ENCODE measurements around the gene CBY2. TPM values are rescaled to one million over a fixed set of nuclear protein-coding genes. Genes with fewer than 3 reads are reported as not detected.

CBY2 gene
- total RNA-seq, 1 experiment from 2014 or later, result not detected

DNA sequence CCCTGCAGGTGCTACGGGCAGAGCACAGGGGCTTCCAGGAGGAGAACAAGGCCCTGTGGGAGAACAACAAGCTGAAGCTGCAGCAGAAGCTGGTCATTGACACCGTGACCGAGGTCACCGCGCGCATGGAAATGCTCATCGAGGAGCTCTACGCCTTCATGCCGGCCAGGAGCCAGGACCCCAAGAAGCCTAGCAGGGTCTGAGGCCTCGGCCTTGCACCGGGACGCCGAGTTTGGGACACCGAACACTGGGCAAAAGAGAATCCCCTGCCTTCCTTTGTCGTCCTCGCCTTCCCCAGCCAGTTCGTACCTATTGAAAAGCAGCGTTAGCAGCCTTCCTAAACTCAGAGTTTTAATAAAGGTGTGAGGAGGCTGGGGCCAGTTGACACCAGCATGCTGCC lies 12.1 kb downstream of the CBY2 start:
- BruUV-seq (replicated peaks), result no TSS peak

DNA sequence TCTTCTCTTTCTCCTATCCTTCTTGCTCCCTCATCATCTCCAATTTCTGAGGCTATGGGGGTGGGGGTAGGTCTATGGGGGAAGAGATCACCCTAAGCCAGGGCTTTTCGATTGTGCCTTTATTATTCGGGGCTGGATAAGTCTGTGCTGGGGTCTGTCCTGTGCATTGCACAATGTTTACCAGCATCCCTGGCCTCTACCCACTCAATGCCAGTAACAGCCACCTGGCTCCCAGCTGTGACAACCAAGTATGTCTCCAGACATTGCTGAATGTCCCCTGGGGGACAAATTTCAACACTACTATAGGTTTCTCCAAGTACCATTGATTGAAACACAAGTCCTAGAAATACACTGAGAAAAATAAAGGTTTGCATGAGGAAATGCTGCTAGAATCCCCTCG lies 13.2 kb downstream of the CBY2 start:
- no peak overlapping the region for H3K27ac ChIP-seq (ENCODE audit: low read length)
- DNase-seq, result no peak
- intact Hi-C loops (cut with micrococcal nuclease), result no loop called here
- ChIA-PET POLR2A (ENCODE audit: unreplicated experiment) (no interaction called here), CTCF (no interaction called here)
- H3K9me3 ChIP-seq (ENCODE audit: low read length), result no peaks in the 10 kb centered on the region
- no peaks in the 10 kb centered on the region for H3K27me3 ChIP-seq (ENCODE audit: low read length)
- no peaks in the 10 kb centered on the region; the same call in 1 of the 2 replicates for H3K36me3 ChIP-seq (ENCODE audit: low read depth, low read length)
- ATAC-seq, result no peak
- no peaks in the 10 kb centered on the region for H3F3A ChIP-seq (ENCODE audit: low read length, unreplicated experiment)
- no peaks in the 10 kb centered on the region for H3K79me2 ChIP-seq (ENCODE audit: low read length)
- H3K9me2 ChIP-seq (replicated peaks; ENCODE audit: low read length), result no peaks in the 10 kb centered on the region
- no peak overlapping the region for H3K9ac ChIP-seq (ENCODE audit: low read length)
- H3K4me3 ChIP-seq (ENCODE audit: low read length), result no peak overlapping the region
- H3K4me2 ChIP-seq (ENCODE audit: low read length), result no peak overlapping the region
- no TSS peak for BruUV-seq (replicated peaks)
- no peaks in the 10 kb centered on the region for H3K4me1 ChIP-seq (ENCODE audit: insufficient read depth, low read length)
- H4K20me1 ChIP-seq (ENCODE audit: low read length), result no peaks in the 10 kb centered on the region
- TF ChIP-seq EZH2 (IDR thresholded peaks at IDR 0.05; ENCODE audit: low read length, unreplicated experiment) (no peak), EZH2phosphoT487 (IDR thresholded peaks at IDR 0.05; ENCODE audit: borderline replicate concordance, low read length) (no peak), CTCF (conservative IDR thresholded peaks at IDR 0.05; ENCODE audit: low read depth, low read length) (no peak)
- no peak overlapping the region for H2AFZ ChIP-seq (ENCODE audit: low read length)

More for the DNA sequence above, 12.1 kb downstream of the CBY2 start:
- DNase-seq, result no peak
- Histone ChIP-seq H3F3A (ENCODE audit: low read length, unreplicated experiment) (no peaks in the 10 kb centered on the region), H3K79me2 (ENCODE audit: low read length) (no peaks in the 10 kb centered on the region), H3K4me1 (ENCODE audit: insufficient read depth, low read length) (no peaks in the 10 kb centered on the region), H3K9me3 (ENCODE audit: low read length) (no peaks in the 10 kb centered on the region), H2AFZ (ENCODE audit: low read length) (no peak overlapping the region), H3K9me2 (replicated peaks; ENCODE audit: low read length) (no peaks in the 10 kb centered on the region), H3K36me3 (ENCODE audit: low read depth, low read length) (no peaks in the 10 kb centered on the region; the same call in 1 of the 2 replicates), H3K4me3 (ENCODE audit: low read length) (no peak overlapping the region), H3K27ac (ENCODE audit: low read length) (no peak overlapping the region), H3K4me2 (ENCODE audit: low read length) (no peak overlapping the region), H3K27me3 (ENCODE audit: low read length) (no peaks in the 10 kb centered on the region), H4K20me1 (ENCODE audit: low read length) (no peaks in the 10 kb centered on the region), H3K9ac (ENCODE audit: low read length) (no peak overlapping the region)
- intact Hi-C loops (cut with micrococcal nuclease), result no loop called here
- ATAC-seq, result no peak
- ChIA-PET CTCF (no interaction called here), POLR2A (ENCODE audit: unreplicated experiment) (no interaction called here)
- TF ChIP-seq EZH2 (IDR thresholded peaks at IDR 0.05; ENCODE audit: low read length, unreplicated experiment), result no peak
- TF ChIP-seq CTCF (conservative IDR thresholded peaks at IDR 0.05; ENCODE audit: low read depth, low read length), result no peak
- no peak for TF ChIP-seq EZH2phosphoT487 (IDR thresholded peaks at IDR 0.05; ENCODE audit: borderline replicate concordance, low read length)

DNA sequence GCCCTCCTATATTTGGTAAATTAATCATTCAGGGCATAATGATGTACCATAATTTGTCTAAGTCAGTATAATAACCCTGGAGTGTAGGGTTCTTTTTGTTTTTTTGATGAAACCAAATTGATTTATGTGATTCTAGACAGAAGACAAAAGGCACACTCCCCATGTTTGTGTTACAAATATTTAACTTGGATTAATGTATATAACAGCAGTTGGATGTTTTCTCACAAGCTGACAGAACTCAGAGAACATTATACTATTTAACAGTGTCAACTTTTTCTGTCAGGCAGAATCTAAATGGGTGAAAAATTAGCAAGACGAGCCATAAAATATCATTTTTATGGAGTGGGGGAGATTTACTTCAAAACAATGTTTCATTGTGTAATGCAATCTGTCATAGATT lies 15.2 kb downstream of the CBY2 start:
- Histone ChIP-seq H3K36me3 (ENCODE audit: low read depth, low read length) (no peaks in the 10 kb centered on the region; the same call in 1 of the 2 replicates), H3K4me2 (ENCODE audit: low read length) (no peak overlapping the region), H3K4me3 (ENCODE audit: low read length) (no peak overlapping the region), H3K4me1 (ENCODE audit: insufficient read depth, low read length) (no peaks in the 10 kb centered on the region), H3K79me2 (ENCODE audit: low read length) (no peaks in the 10 kb centered on the region), H4K20me1 (ENCODE audit: low read length) (no peaks in the 10 kb centered on the region), H3K27ac (ENCODE audit: low read length) (no peak overlapping the region), H3F3A (ENCODE audit: low read length, unreplicated experiment) (no peaks in the 10 kb centered on the region), H3K9ac (ENCODE audit: low read length) (no peak overlapping the region), H3K9me3 (ENCODE audit: low read length) (no peaks in the 10 kb centered on the region), H3K27me3 (ENCODE audit: low read length) (no peaks in the 10 kb centered on the region), H3K9me2 (replicated peaks; ENCODE audit: low read length) (no peaks in the 10 kb centered on the region), H2AFZ (ENCODE audit: low read length) (no peak overlapping the region)
- DNase-seq (no peak), ATAC-seq (no peak)
- BruUV-seq (replicated peaks), result no TSS peak
- ChIA-PET POLR2A (ENCODE audit: unreplicated experiment) (no interaction called here), CTCF (no interaction called here)
- TF ChIP-seq EZH2 (IDR thresholded peaks at IDR 0.05; ENCODE audit: low read length, unreplicated experiment) (no peak), CTCF (conservative IDR thresholded peaks at IDR 0.05; ENCODE audit: low read depth, low read length) (no peak), EZH2phosphoT487 (IDR thresholded peaks at IDR 0.05; ENCODE audit: borderline replicate concordance, low read length) (no peak)
- intact Hi-C loops (cut with micrococcal nuclease), result no loop called here
